H9 (cell line): ENCODE results near the gene GM2A. TPM values are rescaled to one million over a fixed set of nuclear protein-coding genes. Genes with fewer than 3 reads are reported as not detected.

Experiments used
- DNase-seq: peaks from one replicate; pipeline ENCODE4 v3.0.0-alpha.2; 2017
- H2AFZ ChIP-seq: one replicate; pipeline ENCODE4 v1.6.1; 2013; ENCODE audit warnings: mild to moderate bottlenecking, low read length, control low read depth, moderate library complexity
- H2AK5ac ChIP-seq: 2 replicates; pipeline ENCODE4 v1.6.1; 2013; ENCODE audit warnings: low read length, control low read depth, mixed read lengths; ENCODE audit not compliant: insufficient read length
- H2BK120ac ChIP-seq: one replicate; pipeline ENCODE4 v1.6.1; 2013; ENCODE audit warnings: low read depth, mild to moderate bottlenecking, low read length, control low read depth, inconsistent platforms; ENCODE audit not compliant: poor library complexity, severe bottlenecking
- H2BK12ac ChIP-seq: 2 replicates; pipeline ENCODE4 v1.6.1; 2013; ENCODE audit warnings: low read length, control low read depth, mixed read lengths, low read depth; ENCODE audit not compliant: insufficient read length
- H2BK15ac ChIP-seq: 2 replicates; pipeline ENCODE4 v1.6.1; 2013; ENCODE audit warnings: low read depth, low read length, control low read depth
- H2BK20ac ChIP-seq: one replicate; pipeline ENCODE4 v1.6.1; 2013; ENCODE audit warnings: low read depth, mild to moderate bottlenecking, low read length, control low read depth, inconsistent platforms; ENCODE audit not compliant: poor library complexity, severe bottlenecking
- H2BK5ac ChIP-seq: 2 replicates; pipeline ENCODE4 v1.6.1; 2013; ENCODE audit warnings: low read length, control low read depth, mixed read lengths; ENCODE audit not compliant: insufficient read length
- H3K14ac ChIP-seq: 2 replicates; pipeline ENCODE4 v1.6.1; 2013; ENCODE audit warnings: low read length, control low read depth; ENCODE audit not compliant: insufficient read depth
- H3K18ac ChIP-seq: 2 replicates; pipeline ENCODE4 v1.6.1; 2013; ENCODE audit warnings: low read depth, mild to moderate bottlenecking, mixed read lengths, low read length, control low read depth; ENCODE audit not compliant: insufficient read length
- H3K23ac ChIP-seq: 2 replicates; pipeline ENCODE4 v1.6.1; 2013; ENCODE audit warnings: low read length, control low read depth, mixed read lengths, low read depth; ENCODE audit not compliant: insufficient read length
- H3K23me2 ChIP-seq: 2 replicates; pipeline ENCODE4 v1.6.1; 2013; ENCODE audit warnings: low read depth, mild to moderate bottlenecking, mixed read lengths, low read length, control low read depth; ENCODE audit not compliant: insufficient read length, poor library complexity, severe bottlenecking
- H3K27ac ChIP-seq: 2 replicates; pipeline ENCODE4 v1.5.1; 2013; ENCODE audit warnings: low read length, control low read depth, mixed read lengths, low read depth; ENCODE audit not compliant: insufficient read length
- H3K27me3 ChIP-seq: 2 replicates; pipeline ENCODE4 v1.6.1; 2013; ENCODE audit warnings: low read length, control low read depth, inconsistent platforms; ENCODE audit not compliant: insufficient read depth
- H3K4ac ChIP-seq: 2 replicates; pipeline ENCODE4 v1.6.1; 2013; ENCODE audit warnings: low read depth, mild to moderate bottlenecking, control low read depth, inconsistent platforms, low read length, moderate library complexity
- H3K4me1 ChIP-seq: 2 replicates; pipeline ENCODE4 v1.6.1; 2013; ENCODE audit warnings: low read length, control low read depth, inconsistent platforms; ENCODE audit not compliant: insufficient read depth
- H3K4me2 ChIP-seq: 2 replicates; pipeline ENCODE4 v1.6.1; 2013; ENCODE audit warnings: low read length, control low read depth, mixed read lengths; ENCODE audit not compliant: insufficient read length, insufficient read depth
- H3K56ac ChIP-seq: 2 replicates; pipeline ENCODE4 v1.6.1; 2013; ENCODE audit warnings: low read depth, mild to moderate bottlenecking, mixed read lengths, low read length, control low read depth; ENCODE audit not compliant: insufficient read length
- H3K79me1 ChIP-seq: 2 replicates; pipeline ENCODE4 v1.6.1; 2013; ENCODE audit warnings: low read depth, mild to moderate bottlenecking, moderate library complexity, low read length, control low read depth, inconsistent platforms; ENCODE audit not compliant: insufficient read depth, poor library complexity, severe bottlenecking
- H3K79me2 ChIP-seq: 2 replicates; pipeline ENCODE4 v1.6.1; 2013; ENCODE audit warnings: low read length, control low read depth, inconsistent platforms; ENCODE audit not compliant: insufficient read depth
- H3K9ac ChIP-seq: 2 replicates; pipeline ENCODE4 v1.6.1; 2013; ENCODE audit warnings: low read length, control low read depth, mixed read lengths; ENCODE audit not compliant: insufficient read length; ENCODE audit errors: extremely low read depth
- H3K9me3 ChIP-seq: one replicate; pipeline ENCODE4 v1.6.1; 2013; ENCODE audit warnings: low read depth, low read length, inconsistent platforms; ENCODE audit not compliant: control insufficient read depth
- H3T11ph ChIP-seq: one replicate; pipeline ENCODE4 v1.6.1; 2013; ENCODE audit warnings: mild to moderate bottlenecking, low read length, control low read depth, inconsistent platforms
- H4K20me1 ChIP-seq: one replicate; pipeline ENCODE4 v1.6.1; 2013; ENCODE audit not compliant: control insufficient read depth, insufficient read length, insufficient read depth
- H4K5ac ChIP-seq: 2 replicates; pipeline ENCODE4 v1.6.1; 2013; ENCODE audit warnings: low read depth, mild to moderate bottlenecking, mixed read lengths, low read length, control low read depth; ENCODE audit not compliant: insufficient read length
- H4K8ac ChIP-seq: replicated peaks from 2 replicates; pipeline ENCODE4 v1.6.1; 2013; ENCODE audit warnings: low read length, control low read depth, mixed read lengths, low read depth; ENCODE audit not compliant: insufficient read length
- H4K91ac ChIP-seq: 2 replicates; pipeline ENCODE4 v1.6.1; 2013; ENCODE audit warnings: low read depth, mild to moderate bottlenecking, moderate library complexity, mixed read lengths, low read length, control low read depth; ENCODE audit not compliant: insufficient read length
- H3K27ac Mint-ChIP-seq, 3 experiments: 2 replicates in 2 of 3; 3 replicates in 1 of 3; pipeline ENCODE4 v1.8.0; 2020 to 2021; ENCODE audit warnings: mixed read lengths in 3 of 3, mild to moderate bottlenecking in 1 of 3, moderate library complexity in 1 of 3
- H3K27me3 Mint-ChIP-seq: 2 replicates; pipeline ENCODE4 v1.8.0; 2021; ENCODE audit warnings: low read depth, mild to moderate bottlenecking, moderate library complexity, mixed read lengths
- H3K36me3 Mint-ChIP-seq, 3 experiments: 2 replicates in 2 of 3; 3 replicates in 1 of 3; pipeline ENCODE4 v1.8.0; 2020 to 2021; ENCODE audit warnings: low read depth in 3 of 3, mixed read lengths in 3 of 3; ENCODE audit not compliant: insufficient read depth in 1 of 3
- H3K4me1 Mint-ChIP-seq, 2 experiments: 2 replicates each; pipeline ENCODE4 v1.8.0; 2020; ENCODE audit warnings: mixed read lengths in 2 of 2
- H3K4me3 Mint-ChIP-seq, 2 experiments: 2 replicates in 1 of 2; 3 replicates in 1 of 2; pipeline ENCODE4 v1.8.0; 2020 to 2021; ENCODE audit warnings: mild to moderate bottlenecking in 2 of 2, mixed read lengths in 2 of 2, moderate library complexity in 1 of 2
- H3K9me3 Mint-ChIP-seq, 2 experiments: 2 replicates in 1 of 2; 3 replicates in 1 of 2; pipeline ENCODE4 v1.8.0; 2020; ENCODE audit warnings: mild to moderate bottlenecking in 2 of 2, mixed read lengths in 2 of 2, moderate library complexity in 1 of 2
- CTCF ChIP-seq: fragments of 200-600 bp; sonication (generic); conservative IDR thresholded peaks from 3 replicates; pipeline ENCODE4 v1.8.0; 2021; ENCODE audit warnings: antibody characterized with exemption, mild to moderate bottlenecking
- whole genome bisulfite sequencing: extraction: QIAGEN DNeasy Blood & Tissue Kit; methylation state at CpG from one replicate; pipeline ENCODE4 v1.1.7; 2013; ENCODE audit warnings: missing lambda C conversion rate, low lambda C conversion rate, mixed read lengths; ENCODE audit not compliant: insufficient read length; ENCODE audit errors: extremely low coverage; 5-methylcytosine and 5-hydroxymethylcytosine counted together
- total RNA-seq: library from RNA; stranded (reverse); gene quantifications from 2 replicates; pipeline ENCODE4 v1.2.1, GENCODE V29; 2021

GM2A gene
- total RNA-seq, 1 experiment from 2014 or later, result 27.8 TPM

- H4K8ac ChIP-seq, result no peak overlapping the region
- H3T11ph ChIP-seq, result no peak overlapping the region
- no peak overlapping the region for H4K5ac ChIP-seq
- Mint-ChIP-seq H3K4me3 (no peak overlapping the region), H3K4me1 (peaks cover 7 to 11% of the 10 kb centered on the region in 2 experiments; a peak in 3 of 4 replicates), H3K27ac (no peak overlapping the region), H3K27me3 (peaks cover 1% of the 10 kb centered on the region; the same call in 1 of the 2 replicates), H3K9me3 (no peaks in the 10 kb centered on the region), H3K36me3 (no peaks in the 10 kb centered on the region; a peak in 1 of 7 replicates)
- H3K18ac ChIP-seq, result no peak overlapping the region
- WGBS, result no CpG with 5 or more reads among the region's 9 CpGs
- H3K9me3 ChIP-seq, result no peaks in the 10 kb centered on the region
- H3K79me2 ChIP-seq, result no peaks in the 10 kb centered on the region
- H3K27ac ChIP-seq, result no peak overlapping the region
- no peak overlapping the region for H3K9ac ChIP-seq
- H2AK5ac ChIP-seq, result no peak overlapping the region
- H4K91ac ChIP-seq, result no peak overlapping the region
- no peak overlapping the region for H3K4me2 ChIP-seq
- TF ChIP-seq CTCF, result no peak
- H3K4ac ChIP-seq, result no peak overlapping the region
- peak; percentile 79 for DNase-seq
- no peak overlapping the region for H3K56ac ChIP-seq
- no peaks in the 10 kb centered on the region for H4K20me1 ChIP-seq
- H2AFZ ChIP-seq, result no peak overlapping the region
- H2BK120ac ChIP-seq, result no peak overlapping the region
- H2BK15ac ChIP-seq, result no peak overlapping the region
- H3K79me1 ChIP-seq, result no peaks in the 10 kb centered on the region
- no peaks in the 10 kb centered on the region for H3K23me2 ChIP-seq
- H3K23ac ChIP-seq, result no peak overlapping the region
- H2BK20ac ChIP-seq, result no peak overlapping the region
- H3K4me1 ChIP-seq, result peaks cover 2% of the 10 kb centered on the region; the same call in 1 of the 2 replicates
- no peak overlapping the region for H2BK12ac ChIP-seq
- H2BK5ac ChIP-seq, result no peak overlapping the region
- H3K14ac ChIP-seq, result no peak overlapping the region
- H3K27me3 ChIP-seq, result no peaks in the 10 kb centered on the region
These were observed 39.0 kb upstream of the GM2A start for GRCh38 chr5:151213803-151214613.
